HepG2 (cell line): ENCODE measurements around the gene TTC1. TPM values are rescaled to one million over a fixed set of nuclear protein-coding genes. Genes with fewer than 3 reads are reported as not detected.
A peak's percentile ranks its signal among the peaks of the same experiment; 100 is the strongest.

Experiments used
- NR2F2 ChIP-seq: IDR thresholded peaks from 2 replicates; pipeline ENCODE4 v1.6.1; 2012; ENCODE audit warnings: low read depth, inconsistent platforms, borderline replicate concordance
- RBAK ChIP-seq: sonication (generic); formaldehyde crosslinking; IDR thresholded peaks from 2 replicates; pipeline ENCODE4 v1.5.1; 2020; ENCODE audit warnings: mild to moderate bottlenecking, missing genetic modification reagents
- SOX5 ChIP-seq: IDR thresholded peaks from 2 replicates; pipeline ENCODE4 v1.6.1; 2016; ENCODE audit warnings: borderline replicate concordance
- SOX6 ChIP-seq, 2 experiments: fragments of 450-650 bp in 1 of 2; sonication (generic) in 1 of 2; formaldehyde crosslinking in 1 of 2; IDR thresholded peaks; 2 replicates each; pipeline versions ENCODE4 v1.4.0 to v1.6.1; 2017 to 2020; ENCODE audit warnings: antibody characterized with exemption in 1 of 2, mild to moderate bottlenecking in 1 of 2, missing genetic modification reagents in 1 of 2
- SP4 ChIP-seq: sonication (generic); formaldehyde crosslinking; IDR thresholded peaks from 2 replicates; pipeline ENCODE4 v1.8.1; 2023; ENCODE audit warnings: mild to moderate bottlenecking, missing genetic modification reagents
- SYNCRIP ChIP-seq: fragments of 200-400 bp; formaldehyde crosslinking; IDR thresholded peaks from 2 replicates; pipeline ENCODE4 v1.6.1; 2018; ENCODE audit warnings: mild to moderate bottlenecking, low read depth, low read length; ENCODE audit not compliant: insufficient read depth
- ZNF556 ChIP-seq: sonication (generic); formaldehyde crosslinking; IDR thresholded peaks from 2 replicates; pipeline ENCODE4 v1.4.0; 2020; ENCODE audit warnings: mild to moderate bottlenecking, missing genetic modification reagents, borderline replicate concordance
- ZNF777 ChIP-seq: sonication (generic); formaldehyde crosslinking; IDR thresholded peaks from 2 replicates; pipeline ENCODE4 v1.4.0; 2020; ENCODE audit warnings: missing genetic modification reagents
- polyA plus RNA-seq, 8 experiments: library from polyadenylated mRNA; depleted of rRNA in 3 of 8; stranded (reverse) in 7 of 8; unstranded in 1 of 8; fragments of >200 nt; fragmentation: Illumina TruSeq in 4 of 8; extraction: Trizol in 4 of 8; gene quantifications; 2 replicates each; pipeline versions ENCODE4 v1.2.1 to v1.2.3, GENCODE V29; 2011 to 2016; ENCODE audit warnings: low read depth in 4 of 8, missing spikeins in 1 of 8, mixed read lengths in 1 of 8; ENCODE audit not compliant: insufficient read depth in 1 of 8
- total RNA-seq, 5 experiments: library from RNA; depleted of rRNA; stranded (reverse); fragments of >200 nt; fragmentation: Illumina TruSeq; extraction: Trizol; gene quantifications; 2 replicates each; pipeline ENCODE4 v1.2.3, GENCODE V29; 2016; ENCODE audit warnings: low read depth in 1 of 5
- TF ChIP-seq, protein P1 (sequence below): sonication (generic); formaldehyde crosslinking; IDR thresholded peaks from 2 replicates; pipeline ENCODE4 v1.4.0; 2020; ENCODE audit warnings: missing genetic modification reagents
- TF ChIP-seq, protein P2 (sequence below), 2 experiments: sonication (generic) in 1 of 2; formaldehyde crosslinking in 1 of 2; IDR thresholded peaks; 2 replicates each; pipeline versions ENCODE4 v1.4.0 to v1.6.1; 2016 to 2020; ENCODE audit warnings: borderline replicate concordance in 1 of 2, low read depth in 1 of 2, mild to moderate bottlenecking in 1 of 2, missing genetic modification reagents in 1 of 2
- TF ChIP-seq, protein P3 (sequence below): IDR thresholded peaks from 2 replicates; pipeline ENCODE4 v1.6.1; 2016; ENCODE audit warnings: missing compliant biosample characterization, missing genetic modification reagents, borderline replicate concordance
- TF ChIP-seq, protein P4 (sequence below): sonication (generic); formaldehyde crosslinking; IDR thresholded peaks from 2 replicates; pipeline ENCODE4 v1.4.0; 2020; ENCODE audit warnings: mild to moderate bottlenecking, missing genetic modification reagents
- TF ChIP-seq, protein P5 (sequence below): IDR thresholded peaks from 2 replicates; pipeline ENCODE4 v1.6.1; 2018; ENCODE audit warnings: missing genetic modification reagents, mild to moderate bottlenecking, missing compliant biosample characterization

TTC1 gene
- total and polyA plus RNA-seq, 2 of the 13 experiments (the other 11 are each of a cell fraction or from before 2014, with no cell fraction given) = 16.1 to 72.1 TPM

DNA sequence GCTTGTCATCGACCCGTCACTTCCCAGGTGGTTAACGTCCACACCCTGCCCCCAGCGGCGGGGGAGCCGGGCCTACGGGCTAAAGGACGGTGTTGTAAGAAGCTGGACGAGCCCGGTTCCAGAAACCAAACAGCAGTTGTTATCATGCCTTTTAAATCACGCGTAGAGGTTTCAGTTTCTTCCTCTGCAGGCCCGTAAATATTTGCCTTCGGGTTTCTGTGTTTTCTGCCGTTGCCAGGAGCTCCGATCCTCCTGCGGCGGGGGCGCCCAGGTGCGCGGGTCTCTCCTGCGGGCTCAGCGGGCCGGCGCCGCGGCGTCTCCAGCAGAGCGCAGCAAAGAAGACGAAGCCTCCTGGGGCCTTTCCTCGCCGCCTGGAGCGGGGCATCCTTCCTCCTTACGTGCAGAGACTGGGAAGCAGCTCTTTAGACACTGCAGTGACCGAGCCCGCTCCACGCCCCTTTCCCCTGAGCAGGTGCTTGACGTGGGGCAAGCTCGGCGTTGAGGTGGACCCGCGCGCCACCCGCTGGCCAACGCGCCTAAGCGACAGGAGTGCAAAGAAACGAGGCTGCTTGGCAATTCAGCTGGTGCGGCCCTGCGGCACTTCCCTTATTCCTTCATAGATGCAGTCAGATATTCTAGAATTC, 21.8 kb upstream of the TTC1 start (continued):
- TF ChIP-seq SOX6 (IDR thresholded peaks at IDR 0.05) = no peak
- peak; percentile 22; the same call in 1 of the 2 replicates for TF ChIP-seq SOX6 (CRISPR knock-in tag; IDR thresholded peaks at IDR 0.05)
- no peak for TF ChIP-seq NR2F2
- TF ChIP-seq ZNF556 = no peak
- no peak for TF ChIP-seq SOX5 (CRISPR knock-in tag)
- TF ChIP-seq, protein P1, sequence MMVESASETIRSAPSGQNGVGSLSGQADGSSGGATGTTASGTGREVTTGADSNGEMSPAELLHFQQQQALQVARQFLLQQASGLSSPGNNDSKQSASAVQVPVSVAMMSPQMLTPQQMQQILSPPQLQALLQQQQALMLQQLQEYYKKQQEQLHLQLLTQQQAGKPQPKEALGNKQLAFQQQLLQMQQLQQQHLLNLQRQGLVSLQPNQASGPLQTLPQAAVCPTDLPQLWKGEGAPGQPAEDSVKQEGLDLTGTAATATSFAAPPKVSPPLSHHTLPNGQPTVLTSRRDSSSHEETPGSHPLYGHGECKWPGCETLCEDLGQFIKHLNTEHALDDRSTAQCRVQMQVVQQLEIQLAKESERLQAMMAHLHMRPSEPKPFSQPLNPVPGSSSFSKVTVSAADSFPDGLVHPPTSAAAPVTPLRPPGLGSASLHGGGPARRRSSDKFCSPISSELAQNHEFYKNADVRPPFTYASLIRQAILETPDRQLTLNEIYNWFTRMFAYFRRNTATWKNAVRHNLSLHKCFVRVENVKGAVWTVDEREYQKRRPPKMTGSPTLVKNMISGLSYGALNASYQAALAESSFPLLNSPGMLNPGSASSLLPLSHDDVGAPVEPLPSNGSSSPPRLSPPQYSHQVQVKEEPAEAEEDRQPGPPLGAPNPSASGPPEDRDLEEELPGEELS (CRISPR knock-in tag) = no peak
- TF ChIP-seq SP4 (CRISPR knock-in tag) = no peak
- TF ChIP-seq RBAK (CRISPR knock-in tag) = no peak
- peak; percentile 30; the same call in 1 of the 2 replicates for TF ChIP-seq ZNF777 (CRISPR knock-in tag)
- TF ChIP-seq, protein P2, sequence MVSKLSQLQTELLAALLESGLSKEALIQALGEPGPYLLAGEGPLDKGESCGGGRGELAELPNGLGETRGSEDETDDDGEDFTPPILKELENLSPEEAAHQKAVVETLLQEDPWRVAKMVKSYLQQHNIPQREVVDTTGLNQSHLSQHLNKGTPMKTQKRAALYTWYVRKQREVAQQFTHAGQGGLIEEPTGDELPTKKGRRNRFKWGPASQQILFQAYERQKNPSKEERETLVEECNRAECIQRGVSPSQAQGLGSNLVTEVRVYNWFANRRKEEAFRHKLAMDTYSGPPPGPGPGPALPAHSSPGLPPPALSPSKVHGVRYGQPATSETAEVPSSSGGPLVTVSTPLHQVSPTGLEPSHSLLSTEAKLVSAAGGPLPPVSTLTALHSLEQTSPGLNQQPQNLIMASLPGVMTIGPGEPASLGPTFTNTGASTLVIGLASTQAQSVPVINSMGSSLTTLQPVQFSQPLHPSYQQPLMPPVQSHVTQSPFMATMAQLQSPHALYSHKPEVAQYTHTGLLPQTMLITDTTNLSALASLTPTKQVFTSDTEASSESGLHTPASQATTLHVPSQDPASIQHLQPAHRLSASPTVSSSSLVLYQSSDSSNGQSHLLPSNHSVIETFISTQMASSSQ (IDR thresholded peaks at IDR 0.05; ENCODE audit: low read depth) = no peak
- TF ChIP-seq, protein P2 (CRISPR knock-in tag; IDR thresholded peaks at IDR 0.05; ENCODE audit: borderline replicate concordance) = no peak
- TF ChIP-seq, protein P3, sequence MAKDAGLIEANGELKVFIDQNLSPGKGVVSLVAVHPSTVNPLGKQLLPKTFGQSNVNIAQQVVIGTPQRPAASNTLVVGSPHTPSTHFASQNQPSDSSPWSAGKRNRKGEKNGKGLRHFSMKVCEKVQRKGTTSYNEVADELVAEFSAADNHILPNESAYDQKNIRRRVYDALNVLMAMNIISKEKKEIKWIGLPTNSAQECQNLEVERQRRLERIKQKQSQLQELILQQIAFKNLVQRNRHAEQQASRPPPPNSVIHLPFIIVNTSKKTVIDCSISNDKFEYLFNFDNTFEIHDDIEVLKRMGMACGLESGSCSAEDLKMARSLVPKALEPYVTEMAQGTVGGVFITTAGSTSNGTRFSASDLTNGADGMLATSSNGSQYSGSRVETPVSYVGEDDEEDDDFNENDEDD = no peak
- TF ChIP-seq, protein P4, sequence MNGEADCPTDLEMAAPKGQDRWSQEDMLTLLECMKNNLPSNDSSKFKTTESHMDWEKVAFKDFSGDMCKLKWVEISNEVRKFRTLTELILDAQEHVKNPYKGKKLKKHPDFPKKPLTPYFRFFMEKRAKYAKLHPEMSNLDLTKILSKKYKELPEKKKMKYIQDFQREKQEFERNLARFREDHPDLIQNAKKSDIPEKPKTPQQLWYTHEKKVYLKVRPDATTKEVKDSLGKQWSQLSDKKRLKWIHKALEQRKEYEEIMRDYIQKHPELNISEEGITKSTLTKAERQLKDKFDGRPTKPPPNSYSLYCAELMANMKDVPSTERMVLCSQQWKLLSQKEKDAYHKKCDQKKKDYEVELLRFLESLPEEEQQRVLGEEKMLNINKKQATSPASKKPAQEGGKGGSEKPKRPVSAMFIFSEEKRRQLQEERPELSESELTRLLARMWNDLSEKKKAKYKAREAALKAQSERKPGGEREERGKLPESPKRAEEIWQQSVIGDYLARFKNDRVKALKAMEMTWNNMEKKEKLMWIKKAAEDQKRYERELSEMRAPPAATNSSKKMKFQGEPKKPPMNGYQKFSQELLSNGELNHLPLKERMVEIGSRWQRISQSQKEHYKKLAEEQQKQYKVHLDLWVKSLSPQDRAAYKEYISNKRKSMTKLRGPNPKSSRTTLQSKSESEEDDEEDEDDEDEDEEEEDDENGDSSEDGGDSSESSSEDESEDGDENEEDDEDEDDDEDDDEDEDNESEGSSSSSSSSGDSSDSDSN = peak; percentile 22; the same call in 1 of the 2 replicates
- TF ChIP-seq, protein P5, sequence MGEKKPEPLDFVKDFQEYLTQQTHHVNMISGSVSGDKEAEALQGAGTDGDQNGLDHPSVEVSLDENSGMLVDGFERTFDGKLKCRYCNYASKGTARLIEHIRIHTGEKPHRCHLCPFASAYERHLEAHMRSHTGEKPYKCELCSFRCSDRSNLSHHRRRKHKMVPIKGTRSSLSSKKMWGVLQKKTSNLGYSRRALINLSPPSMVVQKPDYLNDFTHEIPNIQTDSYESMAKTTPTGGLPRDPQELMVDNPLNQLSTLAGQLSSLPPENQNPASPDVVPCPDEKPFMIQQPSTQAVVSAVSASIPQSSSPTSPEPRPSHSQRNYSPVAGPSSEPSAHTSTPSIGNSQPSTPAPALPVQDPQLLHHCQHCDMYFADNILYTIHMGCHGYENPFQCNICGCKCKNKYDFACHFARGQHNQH (CRISPR knock-in tag) = 0 out of 2 replicates have a peak, but pooled peaks have one; percentile 21
- TF ChIP-seq SYNCRIP = no peak
